Renal cortical epithelial cell (primary cell): Measurements from ENCODE around the gene CBLN4. TPM values are rescaled to one million over a fixed set of nuclear protein-coding genes. Genes with fewer than 3 reads are reported as not detected.

Experiments
- DNase-seq: peaks from one replicate; pipeline ENCODE4 v3.0.0-alpha.2; 2011; ENCODE audit warnings: low read depth
- total RNA-seq: library from RNA; depleted of rRNA; stranded (reverse); fragments of >200 nt; gene quantifications from 2 replicates; pipeline ENCODE4 v1.2.3, GENCODE V29; 2014

CBLN4 gene
- total RNA-seq: not detected in 2 replicates

GRCh38 chr20:56005389-56005715 lies at the start of gene CBLN4:
TSS of gene CBLN4 (minus strand) at chr20:56005519. CDS start at chr20:56004171, 1,348 bp downstream.
- no peak for DNase-seq

GRCh38 chr20:56043227-56043626 lies 37.9 kb upstream of the CBLN4 start:
- DNase-seq: no peak

GRCh38 chr20:56032251-56032650 lies 26.9 kb upstream of the CBLN4 start:
- DNase-seq: no peak

DNA sequence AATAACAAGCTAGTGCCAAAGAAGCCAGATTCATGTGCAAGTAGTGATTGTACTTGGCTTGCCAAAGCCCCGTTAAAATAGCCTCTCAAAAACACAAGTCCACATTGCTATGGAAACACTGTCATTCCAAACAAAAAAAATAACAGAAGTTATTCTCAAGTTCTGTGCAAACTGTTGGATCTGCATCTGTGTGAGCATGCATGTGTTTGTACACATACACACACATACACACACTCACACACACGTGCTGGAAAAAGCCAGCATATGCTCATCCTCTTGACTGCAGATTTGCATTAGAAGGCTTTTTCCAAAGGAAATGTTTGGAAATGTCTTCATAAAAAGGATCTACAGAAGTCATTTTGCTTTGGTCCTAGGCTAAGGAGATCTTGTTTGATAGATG lies 13.4 kb upstream of the CBLN4 start:
- no peak for DNase-seq

DNA sequence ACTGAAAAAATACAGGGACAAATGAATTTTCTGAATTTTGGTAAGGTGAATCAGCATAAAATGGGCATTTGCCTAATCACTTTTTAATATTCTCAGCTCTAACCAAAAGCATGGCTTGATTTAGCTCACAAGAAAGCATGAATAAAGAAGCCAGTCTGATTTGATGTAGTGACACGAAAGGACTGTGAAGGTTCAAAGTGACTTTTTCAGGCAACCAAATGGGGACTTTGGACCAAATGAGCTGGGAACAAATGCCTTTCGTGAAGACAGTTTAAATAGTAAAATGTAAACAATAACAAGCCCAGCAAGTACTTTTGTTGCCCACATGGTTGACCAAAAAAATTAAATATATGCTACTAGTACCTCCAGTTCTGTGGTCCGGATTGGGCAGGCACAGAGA lies 12.9 kb upstream of the CBLN4 start:
- no peak for DNase-seq

- DNase-seq: no peak
These were observed 12.2 kb upstream of the CBLN4 start for GRCh38 chr20:56017560-56017959.

DNA sequence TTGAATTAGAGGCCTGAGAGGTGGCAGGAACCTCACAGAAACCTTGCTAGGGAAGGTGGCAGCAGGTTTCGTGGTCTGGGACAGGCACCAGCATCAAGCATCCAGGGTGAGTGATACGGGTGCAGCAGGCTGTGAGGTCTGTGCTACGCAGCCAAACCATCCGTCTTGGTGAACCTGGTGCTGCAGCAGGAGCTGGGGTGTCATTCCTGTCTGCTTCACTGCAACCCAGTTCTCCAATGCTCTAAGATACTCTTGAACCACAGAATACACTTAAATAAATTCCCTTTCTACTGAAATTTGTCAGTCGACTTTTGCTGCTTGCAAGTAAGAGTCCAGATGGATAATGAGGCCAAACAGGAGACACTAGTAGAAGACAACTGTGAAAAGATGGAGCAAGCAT lies 9.7 kb upstream of the CBLN4 start:
- DNase-seq: no peak

GRCh38 chr20:56014151-56014550 lies 8.8 kb upstream of the CBLN4 start:
- DNase-seq: no peak

- no peak for DNase-seq
These were observed 519 bp downstream of the CBLN4 start for GRCh38 chr20:56004611-56005388.

- DNase-seq: no peak
These were observed 1.3 kb downstream of the CBLN4 start for GRCh38 chr20:56004007-56004406.

DNA sequence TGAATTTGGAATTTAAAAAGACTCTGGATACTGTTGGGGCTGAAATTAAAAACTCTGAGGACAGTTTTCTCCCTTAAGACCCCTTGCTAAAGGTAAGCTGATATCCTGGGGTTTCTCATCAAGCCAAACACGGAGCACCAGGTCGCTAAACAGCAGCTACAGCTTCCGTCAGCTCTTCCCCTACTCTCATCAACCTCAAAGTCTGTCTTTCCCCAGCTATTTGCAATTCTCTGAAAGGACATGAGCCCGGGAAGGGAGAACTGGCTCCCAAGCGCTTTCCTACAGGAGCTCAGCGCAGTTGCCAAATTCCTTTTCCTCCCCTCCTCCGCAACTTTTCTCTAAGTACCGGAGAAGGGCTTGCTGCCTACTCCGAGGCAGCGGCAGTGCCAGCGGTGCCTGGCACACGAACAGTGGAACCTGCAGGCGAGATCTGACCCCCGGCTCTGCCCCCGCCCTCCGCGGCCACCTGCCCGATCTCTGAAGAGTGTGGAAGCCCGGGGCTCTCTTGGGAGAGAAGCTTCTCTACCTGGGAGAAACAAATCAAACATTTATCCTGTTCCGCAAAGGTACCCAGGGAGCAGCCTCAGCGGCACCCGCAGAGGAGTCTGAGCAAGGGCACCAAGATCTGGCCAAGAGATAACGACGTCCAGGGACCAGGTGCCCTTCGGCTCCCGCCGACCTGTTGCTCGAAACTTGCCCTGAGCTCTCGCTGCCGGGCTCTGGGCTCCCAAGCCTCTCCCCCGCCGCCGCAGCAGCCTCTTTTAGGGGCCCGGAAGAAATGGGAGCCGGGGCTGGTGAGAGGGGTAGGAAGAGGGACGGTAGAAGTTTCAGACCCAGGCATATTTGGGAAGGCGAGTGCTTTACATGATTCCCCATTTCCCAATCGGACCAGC lies 2.2 kb downstream of the CBLN4 start:
- no peak for DNase-seq

DNA sequence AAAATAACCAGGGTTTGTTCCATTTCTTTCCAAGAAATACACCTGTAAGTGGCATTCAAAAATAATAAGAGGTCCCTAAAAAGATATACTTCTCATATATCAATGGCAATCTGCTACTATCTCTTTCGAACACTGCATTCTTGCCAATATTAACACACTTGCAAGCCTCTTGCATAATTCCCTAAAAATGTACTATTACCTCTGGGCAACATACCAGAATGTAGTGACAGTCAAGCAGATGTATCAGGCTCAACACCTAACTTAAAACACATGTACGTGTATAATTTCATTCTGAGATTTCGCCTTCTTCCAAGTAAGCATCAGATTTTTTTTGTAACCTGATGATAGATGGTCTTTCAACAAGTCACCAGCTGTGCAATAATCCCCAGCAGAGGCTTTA lies 3.4 kb downstream of the CBLN4 start:
- no peak for DNase-seq

- no peak for DNase-seq
These were observed 4.1 kb downstream of the CBLN4 start for GRCh38 chr20:56001106-56001785.

- no peak for DNase-seq
These were observed 26.8 kb downstream of the CBLN4 start for GRCh38 chr20:55978550-55978949.

GRCh38 chr20:55977690-55978459 lies 27.4 kb downstream of the CBLN4 start:
- DNase-seq: no peak

DNA sequence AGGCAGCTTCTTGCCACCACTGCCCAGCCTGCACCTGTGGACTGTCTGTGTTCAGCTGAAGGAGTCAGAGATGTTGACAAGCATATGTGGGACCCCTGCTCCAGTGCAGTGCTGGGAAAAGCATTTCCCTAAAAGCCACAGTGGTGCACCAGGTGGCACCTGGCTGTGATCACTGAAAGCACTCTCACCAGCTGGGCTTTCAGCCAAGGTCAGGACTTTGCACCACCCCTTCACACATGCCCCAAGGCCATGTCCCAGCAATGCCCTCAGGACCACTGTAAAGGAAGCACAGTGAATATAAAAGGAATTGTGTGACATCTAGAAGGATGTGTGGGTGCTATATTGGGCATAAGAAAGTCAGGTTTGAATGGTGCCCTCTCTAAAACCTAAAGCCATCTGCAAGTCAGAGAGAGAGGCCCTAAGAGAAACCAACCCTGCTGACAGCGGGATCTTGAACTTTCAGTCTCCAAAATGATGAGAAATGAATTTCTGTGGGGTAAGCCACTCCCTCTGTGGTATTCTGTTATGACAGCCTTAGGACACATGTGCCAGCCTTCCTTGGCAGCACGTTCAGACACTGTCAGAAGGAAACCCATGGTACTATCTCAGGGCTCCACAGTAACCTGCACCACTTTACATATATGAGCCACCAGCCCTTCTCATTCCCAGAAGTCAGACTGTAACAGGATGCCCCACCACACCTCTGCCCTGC lies 30.7 kb downstream of the CBLN4 start:
- no peak for DNase-seq

DNA sequence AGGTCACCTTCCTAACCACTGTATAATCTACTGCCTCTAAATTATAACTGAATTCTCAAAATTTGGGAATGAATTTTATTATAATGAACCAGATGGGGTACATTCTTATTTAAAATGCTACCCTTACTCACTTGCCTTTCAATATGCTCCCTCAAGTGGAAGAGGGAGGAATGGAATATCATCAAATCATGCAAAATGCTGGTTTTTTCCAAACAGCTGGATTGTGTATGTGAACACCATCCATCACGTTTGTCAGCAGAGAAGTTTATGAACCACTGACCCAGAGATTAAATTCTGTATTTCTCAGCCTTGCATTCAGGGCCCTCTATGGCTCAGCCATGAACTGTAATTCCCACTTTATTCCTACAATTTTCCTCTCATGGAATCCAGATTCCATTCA lies 40.5 kb downstream of the CBLN4 start:
- no peak for DNase-seq

GRCh38 chr20:55961376-55962330 lies 43.7 kb downstream of the CBLN4 start:
- DNase-seq: no peak

DNA sequence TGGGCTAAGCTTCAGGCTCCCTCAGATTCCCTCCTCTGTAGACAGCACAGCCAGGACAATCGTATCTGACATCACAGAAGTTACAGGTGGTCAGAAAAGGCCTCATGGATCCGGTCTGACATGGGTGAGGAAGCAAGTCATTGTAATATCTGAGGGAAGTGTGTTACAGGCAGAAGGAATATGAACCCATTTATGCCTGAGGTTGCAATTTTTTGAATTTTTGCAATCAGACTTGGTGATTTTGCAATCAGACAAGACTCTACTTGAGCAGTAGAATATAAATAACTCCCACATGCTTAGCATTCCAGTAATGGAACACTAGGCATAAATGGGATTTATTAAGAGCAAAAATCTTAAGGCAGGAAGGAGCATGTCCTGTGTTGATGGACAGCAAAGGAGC lies 52.1 kb downstream of the CBLN4 start:
- DNase-seq: no peak

- no peak for DNase-seq
These were observed 57.6 kb downstream of the CBLN4 start for GRCh38 chr20:55947701-55948100.
